ENCODE results near the gene NCBP3.
A peak's percentile ranks its signal among the peaks of the same experiment; 100 is the strongest.

Gene NCBP3

DNA sequence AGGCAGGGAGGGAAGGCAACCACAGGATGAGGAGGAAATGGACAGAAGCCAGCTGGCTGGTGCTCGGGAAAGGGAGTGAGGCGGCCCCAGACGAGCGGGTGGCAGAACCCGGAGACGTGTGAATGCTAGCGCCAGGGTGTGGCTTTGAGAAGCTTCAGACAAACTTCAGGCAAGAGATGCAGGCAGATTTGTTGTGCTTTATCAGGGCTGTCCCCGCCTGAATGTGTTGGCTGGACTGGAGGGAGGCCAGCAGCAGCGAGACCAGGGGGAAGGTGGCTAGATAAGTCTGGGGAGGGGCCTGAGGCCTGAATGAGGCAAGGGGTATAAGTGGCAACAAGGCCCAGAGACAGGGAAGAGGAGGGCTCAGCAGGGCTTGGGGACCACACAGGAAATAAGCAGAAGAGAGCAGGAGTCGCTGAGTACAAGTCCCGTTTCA, 24.8 kb upstream of the NCBP3 start:
- Histone ChIP-seq H3K4me3 (ENCODE audit: low read depth, low read length) (no peak overlapping the region), H3K27me3 (ENCODE audit: insufficient read depth, low read depth, severe bottlenecking) (no peaks in the 10 kb centered on the region), H3K27ac (no peak overlapping the region), H3K9me3 (ENCODE audit: severe bottlenecking) (no peaks in the 10 kb centered on the region), H3K36me3 (peaks cover 68% of the 10 kb centered on the region)
- TF ChIP-seq, protein P1, sequence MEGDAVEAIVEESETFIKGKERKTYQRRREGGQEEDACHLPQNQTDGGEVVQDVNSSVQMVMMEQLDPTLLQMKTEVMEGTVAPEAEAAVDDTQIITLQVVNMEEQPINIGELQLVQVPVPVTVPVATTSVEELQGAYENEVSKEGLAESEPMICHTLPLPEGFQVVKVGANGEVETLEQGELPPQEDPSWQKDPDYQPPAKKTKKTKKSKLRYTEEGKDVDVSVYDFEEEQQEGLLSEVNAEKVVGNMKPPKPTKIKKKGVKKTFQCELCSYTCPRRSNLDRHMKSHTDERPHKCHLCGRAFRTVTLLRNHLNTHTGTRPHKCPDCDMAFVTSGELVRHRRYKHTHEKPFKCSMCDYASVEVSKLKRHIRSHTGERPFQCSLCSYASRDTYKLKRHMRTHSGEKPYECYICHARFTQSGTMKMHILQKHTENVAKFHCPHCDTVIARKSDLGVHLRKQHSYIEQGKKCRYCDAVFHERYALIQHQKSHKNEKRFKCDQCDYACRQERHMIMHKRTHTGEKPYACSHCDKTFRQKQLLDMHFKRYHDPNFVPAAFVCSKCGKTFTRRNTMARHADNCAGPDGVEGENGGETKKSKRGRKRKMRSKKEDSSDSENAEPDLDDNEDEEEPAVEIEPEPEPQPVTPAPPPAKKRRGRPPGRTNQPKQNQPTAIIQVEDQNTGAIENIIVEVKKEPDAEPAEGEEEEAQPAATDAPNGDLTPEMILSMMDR (IDR thresholded peaks at IDR 0.05; ENCODE audit: low read depth, low read length) = no peak
- no peak for DNase-seq

DNA sequence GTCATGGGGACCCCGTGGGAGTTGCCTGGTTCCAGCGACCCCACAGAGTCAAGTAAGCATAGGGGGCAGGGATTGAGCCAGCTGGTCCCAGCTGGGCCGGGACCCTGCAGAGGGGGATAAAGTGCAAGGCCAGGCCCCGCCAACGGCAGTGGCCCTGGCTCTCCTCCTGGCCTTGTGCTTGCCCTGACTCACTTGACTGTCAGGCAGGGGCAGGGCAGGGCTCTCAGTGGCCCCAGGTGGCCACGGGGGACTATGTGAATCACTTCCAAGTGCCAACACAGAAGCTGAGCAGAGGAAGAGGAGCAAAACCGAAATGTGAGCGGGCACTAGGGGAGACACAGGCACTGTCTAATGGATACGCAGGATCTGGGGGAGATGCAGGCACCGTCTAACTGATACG, 21.6 kb upstream of the NCBP3 start:
- Histone ChIP-seq H3K9me3 (ENCODE audit: severe bottlenecking) (no peaks in the 10 kb centered on the region), H3K36me3 (peaks cover 51% of the 10 kb centered on the region), H3K4me3 (ENCODE audit: low read depth, low read length) (no peak overlapping the region), H3K27ac (peak overlapping the region; percentile 22), H3K27me3 (ENCODE audit: insufficient read depth, low read depth, severe bottlenecking) (no peaks in the 10 kb centered on the region)
- TF ChIP-seq, protein P1 (IDR thresholded peaks at IDR 0.05; ENCODE audit: low read depth, low read length) = no peak
- no peak for DNase-seq

DNA sequence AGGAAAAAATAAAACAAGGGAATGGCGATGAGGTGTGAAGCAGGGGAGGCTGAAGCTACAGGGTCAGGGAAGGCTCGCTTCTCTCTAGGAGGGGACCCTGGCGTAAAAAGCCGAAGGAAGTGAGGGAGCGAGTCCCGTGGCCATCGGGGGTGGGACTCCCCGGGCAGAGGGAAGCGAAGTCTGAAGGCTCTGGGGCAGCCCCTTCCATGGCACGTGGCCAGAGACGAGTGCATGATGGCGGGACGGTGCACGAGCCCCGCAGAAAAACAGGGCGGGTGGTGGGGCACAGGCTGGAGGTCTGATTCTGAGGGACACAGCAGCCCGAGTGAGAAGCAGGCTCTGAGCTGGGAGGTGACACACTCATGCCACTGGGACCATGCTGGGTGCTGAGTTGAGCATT, 21.1 kb upstream of the NCBP3 start:
- Histone ChIP-seq H3K27me3 (ENCODE audit: insufficient read depth, low read depth, severe bottlenecking) (no peaks in the 10 kb centered on the region), H3K9me3 (ENCODE audit: severe bottlenecking) (no peaks in the 10 kb centered on the region), H3K4me3 (ENCODE audit: low read depth, low read length) (no peak overlapping the region), H3K36me3 (peaks cover 51% of the 10 kb centered on the region), H3K27ac (peak overlapping the region; percentile 22; the same call in 1 of the 2 replicates)
- TF ChIP-seq, protein P1 (IDR thresholded peaks at IDR 0.05; ENCODE audit: low read depth, low read length) = no peak
- DNase-seq = no peak

DNA sequence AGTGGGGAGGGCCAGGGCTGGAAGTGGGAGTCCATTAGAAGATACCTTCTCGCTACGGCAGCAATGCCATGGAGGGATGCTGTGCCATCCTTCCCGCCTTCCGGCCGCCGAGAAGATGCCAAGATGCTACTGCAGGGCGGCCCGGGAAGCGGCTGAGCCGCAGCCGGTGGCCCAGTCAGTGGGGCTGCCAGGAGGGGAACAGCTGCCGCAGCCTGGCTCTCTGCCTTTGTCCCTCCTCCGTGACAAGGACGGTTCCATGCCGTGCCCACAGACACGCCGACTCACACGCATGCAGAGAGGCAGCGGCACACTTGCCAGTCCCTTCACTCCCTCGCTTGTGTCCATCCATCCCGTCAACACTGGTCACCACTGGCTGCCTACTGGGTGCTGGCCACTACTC, 20.2 kb upstream of the NCBP3 start:
- H3K27ac ChIP-seq = peak overlapping the region; percentile 26; the same call in 1 of the 2 replicates
- H3K36me3 ChIP-seq = peaks cover 52% of the 10 kb centered on the region
- no peaks in the 10 kb centered on the region for H3K9me3 ChIP-seq (ENCODE audit: severe bottlenecking)
- H3K4me3 ChIP-seq (ENCODE audit: low read depth, low read length) = no peak overlapping the region
- TF ChIP-seq, protein P1 (IDR thresholded peaks at IDR 0.05; ENCODE audit: low read depth, low read length) = no peak
- no peaks in the 10 kb centered on the region for H3K27me3 ChIP-seq (ENCODE audit: insufficient read depth, low read depth, severe bottlenecking)
- no peak for DNase-seq

DNA sequence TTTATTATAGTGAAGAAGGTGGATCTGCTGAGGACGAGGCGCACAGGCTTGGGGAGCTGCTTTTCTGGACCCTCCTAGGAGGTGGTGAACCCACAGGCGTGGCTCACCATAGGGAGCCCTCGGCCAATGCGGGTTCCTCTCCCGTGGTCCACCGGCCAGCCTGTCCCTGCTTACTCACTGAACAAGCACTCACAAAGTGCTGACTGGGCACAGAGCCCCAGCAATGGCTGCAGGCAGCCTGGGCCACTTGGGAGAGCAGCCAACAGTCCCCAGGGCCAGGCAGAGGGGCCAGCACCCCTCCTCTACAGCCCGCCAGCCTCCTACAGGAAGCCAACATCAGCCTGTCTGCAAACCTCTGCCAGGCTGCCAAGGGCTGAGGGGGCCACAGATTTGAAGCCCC, 19.1 kb upstream of the NCBP3 start:
- H3K36me3 ChIP-seq = peaks cover 57% of the 10 kb centered on the region

DNA sequence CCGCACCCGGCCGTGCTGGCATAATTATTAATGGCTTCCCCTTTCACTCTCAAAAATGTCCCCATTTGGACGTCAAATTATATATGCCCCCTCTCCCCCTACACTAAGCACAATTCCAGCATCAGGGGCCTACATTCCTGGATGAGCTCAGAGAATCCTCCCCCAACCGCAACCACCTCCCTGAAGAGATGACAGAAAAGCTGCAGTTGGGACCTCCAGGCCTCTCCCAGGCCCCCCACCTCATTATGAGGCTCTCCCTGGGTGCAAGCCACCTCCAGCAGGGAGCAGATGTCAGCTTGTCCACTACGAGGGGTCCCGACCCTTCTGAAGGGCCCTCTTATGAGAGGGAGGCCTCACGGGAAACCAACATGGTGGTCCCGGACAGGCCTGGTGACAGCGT, 18.5 kb upstream of the NCBP3 start:
- TF ChIP-seq, protein P1 (IDR thresholded peaks at IDR 0.05; ENCODE audit: low read depth, low read length) = no peak
- H3K36me3 ChIP-seq = peaks cover 58% of the 10 kb centered on the region

More for the DNA sequence above, 19.1 kb upstream of the NCBP3 start:
- Histone ChIP-seq H3K27ac (no peak overlapping the region), H3K9me3 (ENCODE audit: severe bottlenecking) (no peaks in the 10 kb centered on the region), H3K4me3 (ENCODE audit: low read depth, low read length) (no peak overlapping the region), H3K27me3 (ENCODE audit: insufficient read depth, low read depth, severe bottlenecking) (no peaks in the 10 kb centered on the region)
- TF ChIP-seq, protein P1 (IDR thresholded peaks at IDR 0.05; ENCODE audit: low read depth, low read length) = no peak
- no peak for DNase-seq

More for the DNA sequence above, 18.5 kb upstream of the NCBP3 start:
- DNase-seq = no peak
- Histone ChIP-seq H3K27ac (no peak overlapping the region), H3K4me3 (ENCODE audit: low read depth, low read length) (no peak overlapping the region), H3K27me3 (ENCODE audit: insufficient read depth, low read depth, severe bottlenecking) (no peaks in the 10 kb centered on the region), H3K9me3 (ENCODE audit: severe bottlenecking) (no peaks in the 10 kb centered on the region)

All from WERI-Rb-1 (cell line).